Glutamatergic neuron (in vitro differentiated cells): ENCODE results near the gene VEPH1. TPM values are rescaled to one million over a fixed set of nuclear protein-coding genes. Genes with fewer than 3 reads are reported as not detected.

ENCODE experiments used
- DNase-seq: peaks from one replicate; pipeline ENCODE4 v3.0.0; 2022
- H3K27ac Mint-ChIP-seq: one replicate; pipeline ENCODE4 v1.8.0; 2020; ENCODE audit warnings: mild to moderate bottlenecking, mixed read lengths, inconsistent platforms; ENCODE audit not compliant: unreplicated experiment
- H3K27me3 Mint-ChIP-seq: one replicate; pipeline ENCODE4 v1.8.0; 2020; ENCODE audit warnings: mild to moderate bottlenecking, moderate library complexity, mixed read lengths, inconsistent platforms; ENCODE audit not compliant: unreplicated experiment
- H3K36me3 Mint-ChIP-seq: one replicate; pipeline ENCODE4 v1.8.0; 2020; ENCODE audit warnings: mild to moderate bottlenecking, mixed read lengths, inconsistent platforms; ENCODE audit not compliant: unreplicated experiment
- H3K4me1 Mint-ChIP-seq: one replicate; pipeline ENCODE4 v1.8.0; 2020; ENCODE audit warnings: mild to moderate bottlenecking, low read depth, mixed read lengths, inconsistent platforms; ENCODE audit not compliant: unreplicated experiment
- H3K4me3 Mint-ChIP-seq: one replicate; pipeline ENCODE4 v1.8.0; 2020; ENCODE audit warnings: mild to moderate bottlenecking, mixed read lengths, inconsistent platforms; ENCODE audit not compliant: unreplicated experiment
- H3K9me3 Mint-ChIP-seq: one replicate; pipeline ENCODE4 v1.8.0; 2020; ENCODE audit warnings: mild to moderate bottlenecking, moderate library complexity, mixed read lengths, inconsistent platforms; ENCODE audit not compliant: unreplicated experiment
- CTCF ChIP-seq: fragments of 200-600 bp; sonication (generic); IDR thresholded peaks from one replicate; pipeline ENCODE4 v1.5.0; 2021; ENCODE audit not compliant: partially characterized antibody, unreplicated experiment
- total RNA-seq: library from RNA; stranded (reverse); fragmentation: NEBNext Ultra II Directional; extraction: Animal tissue kit (Norgen Biotek cat#: 25700); gene quantifications from one replicate; pipeline ENCODE4 v1.2.1, GENCODE V29; 2021; ENCODE audit not compliant: unreplicated experiment

The VEPH1 gene
- total RNA-seq, 1 donor from 2014 or later = 9.3 TPM

- peaks cover 32% of the 10 kb centered on the region for H3K4me1 Mint-ChIP-seq
- no peaks in the 10 kb centered on the region for H3K36me3 Mint-ChIP-seq
- no peak for TF ChIP-seq CTCF
- DNase-seq = peak; percentile 16
- H3K4me3 Mint-ChIP-seq = no peak overlapping the region
- no peaks in the 10 kb centered on the region for H3K9me3 Mint-ChIP-seq
- peak overlapping the region; percentile 24 for H3K27ac Mint-ChIP-seq
- H3K27me3 Mint-ChIP-seq = no peaks in the 10 kb centered on the region
These were observed 231.8 kb downstream of the VEPH1 start for GRCh38 chr3:157271283-157271882.

- Mint-ChIP-seq H3K36me3 (no peaks in the 10 kb centered on the region), H3K4me3 (no peak overlapping the region), H3K27ac (no peak overlapping the region), H3K4me1 (peaks cover 24% of the 10 kb centered on the region), H3K9me3 (no peaks in the 10 kb centered on the region), H3K27me3 (no peaks in the 10 kb centered on the region)
- DNase-seq = no peak
- TF ChIP-seq CTCF = no peak
These were observed 235.2 kb downstream of the VEPH1 start for GRCh38 chr3:157268026-157268425.

GRCh38 chr3:157265931-157266330, 237.3 kb downstream of the VEPH1 start:
- Mint-ChIP-seq H3K27ac (no peak overlapping the region), H3K36me3 (no peaks in the 10 kb centered on the region), H3K9me3 (no peaks in the 10 kb centered on the region), H3K4me1 (peaks cover 16% of the 10 kb centered on the region), H3K4me3 (no peak overlapping the region), H3K27me3 (no peaks in the 10 kb centered on the region)
- TF ChIP-seq CTCF = no peak
- DNase-seq = no peak

GRCh38 chr3:157263027-157263426, 240.2 kb downstream of the VEPH1 start:
- H3K4me3 Mint-ChIP-seq = no peak overlapping the region
- no peaks in the 10 kb centered on the region for H3K27me3 Mint-ChIP-seq
- H3K4me1 Mint-ChIP-seq = no peaks in the 10 kb centered on the region
- no peaks in the 10 kb centered on the region for H3K9me3 Mint-ChIP-seq
- no peak overlapping the region for H3K27ac Mint-ChIP-seq
- no peak for DNase-seq
- H3K36me3 Mint-ChIP-seq = no peaks in the 10 kb centered on the region
- no peak for TF ChIP-seq CTCF

- Mint-ChIP-seq H3K9me3 (no peaks in the 10 kb centered on the region), H3K4me1 (no peaks in the 10 kb centered on the region), H3K27ac (no peak overlapping the region), H3K27me3 (no peaks in the 10 kb centered on the region), H3K4me3 (no peak overlapping the region), H3K36me3 (no peaks in the 10 kb centered on the region)
- no peak for DNase-seq
- no peak for TF ChIP-seq CTCF
These were observed 242.2 kb downstream of the VEPH1 start for GRCh38 chr3:157261000-157261399.
